Mucosa of gallbladder (tissue), 1 donor: Measurements from ENCODE around the gene RCBTB2. TPM values are rescaled to one million over a fixed set of nuclear protein-coding genes. Genes with fewer than 3 reads are reported as not detected.
"Not testable (repeated sequence)": the region's sequence is repeated elsewhere in the genome, so short reads cannot be mapped to it uniquely, and the experiment has no call there.

Experiments
- DNase-seq: peaks from one replicate; pipeline ENCODE4 v3.0.0-alpha.2; 2020; ENCODE audit warnings: low spot score
- total RNA-seq: library from RNA; stranded (reverse); gene quantifications from one replicate; pipeline ENCODE4 v1.2.1, GENCODE V29; 2021
- donor health status: DM: no; HTN: no; CAD: no.

The RCBTB2 gene
- 18.3 TPM for total RNA-seq

DNA sequence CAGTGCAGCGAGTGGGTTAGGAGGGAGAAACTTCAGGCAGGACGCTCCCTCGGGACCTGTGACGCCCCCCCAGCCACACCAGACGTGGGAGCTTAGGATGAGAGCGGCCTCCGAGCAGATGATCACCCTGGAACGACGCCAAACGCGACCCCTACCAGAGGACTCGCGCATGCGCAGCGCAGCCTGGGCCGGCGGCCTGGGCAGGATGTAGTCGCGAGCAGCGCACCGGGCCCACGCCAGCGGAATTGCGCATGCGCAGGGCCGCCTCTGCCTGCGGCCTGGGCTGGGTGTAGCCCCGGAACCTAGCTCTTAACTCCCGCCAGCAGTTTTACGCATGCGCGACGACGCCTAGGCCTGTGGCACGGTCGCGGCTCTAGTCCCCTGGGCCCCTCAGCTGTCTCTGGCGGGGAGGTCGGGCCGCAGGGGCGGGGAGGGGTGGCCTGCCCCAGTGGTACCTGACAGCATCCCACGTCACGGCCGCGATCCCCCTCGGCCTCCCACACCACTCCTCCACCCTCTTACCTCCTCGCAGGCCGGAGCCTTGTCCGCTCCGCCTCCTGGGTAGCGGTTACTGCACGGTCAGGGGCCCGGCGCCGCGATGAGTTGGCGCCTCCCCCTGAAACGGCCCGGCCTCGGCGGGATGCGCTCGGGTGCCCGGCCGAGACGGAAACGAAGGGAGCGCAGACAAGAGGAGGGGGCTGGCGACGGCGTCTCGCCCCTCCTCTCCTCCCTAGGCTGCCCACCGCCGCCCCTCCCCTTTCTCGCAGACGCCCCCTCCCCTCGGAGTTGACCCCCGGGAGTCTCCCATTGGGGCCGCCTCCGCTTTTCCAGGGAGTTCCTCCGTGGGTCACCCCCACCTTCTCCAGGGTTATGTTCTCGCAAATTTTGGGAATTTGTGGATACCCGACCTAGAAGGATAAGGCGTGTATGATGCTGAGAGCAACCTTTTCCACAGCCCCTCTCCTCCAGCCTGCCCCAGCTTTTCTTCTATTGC, at the start of gene RCBTB2:
Gene RCBTB2, minus strand, starts transcription at position 575 of the 994 bp plus-strand sequence. CDS start 11,141 bp downstream, outside the sequence.
- DNase-seq = peak; percentile 99

DNA sequence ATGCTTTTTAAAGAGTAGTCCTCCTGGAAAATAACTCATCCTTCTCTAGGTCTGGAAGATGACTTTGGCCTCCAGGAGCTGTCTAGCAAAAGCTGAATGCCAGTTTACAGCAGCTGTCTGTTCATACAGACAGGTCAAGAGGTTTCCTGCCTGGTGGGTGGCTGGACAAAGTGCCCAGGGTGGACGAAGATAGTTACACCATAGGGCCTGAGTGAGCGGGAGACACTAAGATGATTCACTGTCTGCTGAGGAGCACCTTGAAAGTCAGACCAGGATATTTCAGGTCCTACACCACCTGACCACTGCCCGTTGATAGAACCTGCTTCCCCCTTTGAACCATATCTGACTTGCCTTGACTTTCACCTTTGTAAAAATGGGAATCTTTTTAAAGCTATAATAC, 49.2 kb upstream of the RCBTB2 start:
- no peak for DNase-seq

DNA sequence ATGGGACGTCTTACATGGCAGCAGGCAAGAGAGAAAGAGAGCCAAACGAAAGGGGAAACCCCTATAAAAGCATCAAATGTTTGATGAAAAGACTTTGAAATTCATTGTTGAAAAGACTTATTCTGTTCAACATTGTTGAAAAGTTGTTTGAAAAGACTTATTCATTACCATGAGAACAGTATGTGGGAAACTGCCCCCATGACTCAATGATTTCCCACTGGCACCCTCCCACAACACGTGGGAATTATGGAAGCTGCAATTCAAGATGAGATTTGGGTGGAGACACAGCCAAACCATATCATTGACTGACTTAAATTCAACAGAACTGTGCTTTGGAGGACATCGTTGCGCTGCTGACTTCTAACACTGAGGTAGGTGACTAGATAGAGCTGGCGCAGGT, 48.0 kb upstream of the RCBTB2 start:
- no peak for DNase-seq

DNA sequence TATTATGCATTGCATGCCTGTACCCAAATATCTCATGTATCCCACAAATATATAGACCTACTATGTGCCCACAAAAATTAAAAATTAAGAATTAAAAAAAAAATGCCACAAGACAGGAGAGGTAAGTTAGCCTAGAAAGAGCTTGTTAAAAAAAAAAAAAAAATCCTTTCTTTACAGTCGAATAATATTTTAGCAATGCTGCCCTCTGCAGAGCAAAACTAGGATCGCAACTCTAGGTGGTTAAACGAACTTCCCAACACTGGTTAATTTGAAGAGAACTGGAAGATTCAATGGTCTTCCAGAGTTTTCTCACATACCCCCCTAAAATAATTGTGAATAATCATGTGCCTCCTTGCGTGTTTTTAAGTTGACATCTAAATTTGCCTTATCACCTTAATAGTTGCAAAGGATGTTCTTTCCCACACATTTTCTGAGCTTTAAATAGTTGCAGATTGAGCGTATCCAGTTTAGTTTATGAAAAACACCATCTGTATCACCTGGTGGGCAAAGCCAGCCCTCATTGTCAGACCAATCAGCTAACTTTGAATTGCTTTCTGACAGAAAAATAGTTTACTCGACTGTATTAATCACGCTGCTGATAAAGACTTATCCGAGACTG, 47.4 kb upstream of the RCBTB2 start:
- peak; percentile 88 for DNase-seq

DNA sequence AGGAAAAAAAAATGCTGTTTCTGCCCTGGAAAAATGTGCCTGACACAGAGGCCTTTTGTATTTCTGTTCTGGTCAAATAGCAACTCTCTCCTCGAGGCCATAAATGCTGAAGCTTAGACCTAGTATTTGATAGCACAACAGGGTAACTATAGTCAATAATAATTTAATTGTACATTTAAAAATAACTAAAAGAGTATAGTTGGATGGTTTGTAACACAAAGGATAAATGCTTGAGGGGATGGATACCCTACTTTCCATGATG, 47.0 kb upstream of the RCBTB2 start:
- not testable (repeated sequence) for DNase-seq

DNA sequence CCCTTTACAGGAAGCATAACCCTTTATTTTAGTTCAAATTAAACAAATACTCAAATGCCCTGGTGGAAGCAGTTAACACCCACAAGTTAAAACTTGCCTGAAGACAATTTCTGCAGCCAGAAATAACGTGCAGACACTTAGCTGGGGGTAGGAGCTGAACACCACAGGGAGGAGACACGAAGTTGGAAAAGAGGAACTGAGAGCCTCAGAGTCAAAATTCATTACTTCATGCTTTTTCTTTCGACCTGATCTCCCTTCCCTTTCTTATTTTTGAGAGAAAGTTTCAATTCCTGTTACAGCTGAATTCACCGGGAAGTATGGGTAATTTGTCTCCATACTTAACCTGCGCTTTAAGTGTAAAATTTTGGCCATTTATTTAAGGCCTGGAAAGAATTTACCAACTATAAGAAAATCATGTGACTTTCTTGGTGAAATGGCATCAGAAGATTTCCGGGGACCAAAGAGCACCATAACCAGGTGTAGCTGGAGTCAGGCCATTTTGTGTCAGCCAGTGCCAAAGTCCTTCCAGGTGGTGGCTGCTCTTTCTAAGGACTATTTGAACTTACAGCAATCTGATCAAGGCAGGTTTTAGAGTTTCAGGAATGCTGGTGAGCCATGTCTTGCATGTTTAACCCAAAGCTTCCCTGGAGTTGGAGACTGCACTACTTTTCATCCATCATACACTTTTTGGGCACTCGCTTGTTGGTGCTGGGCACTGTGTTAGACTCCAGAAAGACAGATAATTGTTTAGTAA, 46.5 kb upstream of the RCBTB2 start:
- no peak for DNase-seq

DNA sequence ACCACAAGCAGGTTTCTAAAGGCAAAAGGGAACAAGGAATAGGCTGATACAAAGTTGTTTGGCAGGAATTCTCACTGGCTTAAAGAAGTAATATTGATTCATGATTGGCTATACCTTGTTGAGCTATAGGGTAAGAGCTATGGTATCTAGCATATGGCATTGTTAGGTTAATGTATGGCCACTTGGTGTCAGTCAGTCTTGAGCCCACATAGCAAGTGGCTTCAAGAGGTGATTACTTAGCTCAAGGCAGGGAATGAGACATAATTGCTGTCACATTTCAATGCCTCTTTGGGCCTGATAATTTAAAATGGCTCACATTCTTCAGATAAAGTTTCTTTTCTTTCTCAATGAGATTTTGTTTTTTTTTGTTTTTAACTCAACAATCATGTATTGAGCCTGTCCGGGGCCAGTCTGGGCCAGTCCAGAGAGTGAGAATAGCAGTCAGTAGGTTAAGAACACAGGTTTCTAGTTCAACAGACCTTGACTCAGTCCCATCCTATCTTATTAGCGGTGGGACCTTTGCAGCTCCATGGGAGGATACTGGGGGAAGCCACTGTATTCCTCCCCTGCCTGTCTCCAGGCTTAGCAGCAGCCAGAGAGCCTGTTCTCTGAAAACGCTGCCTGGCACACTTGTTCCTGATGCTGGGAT, 45.8 kb upstream of the RCBTB2 start:
- no peak for DNase-seq

DNA sequence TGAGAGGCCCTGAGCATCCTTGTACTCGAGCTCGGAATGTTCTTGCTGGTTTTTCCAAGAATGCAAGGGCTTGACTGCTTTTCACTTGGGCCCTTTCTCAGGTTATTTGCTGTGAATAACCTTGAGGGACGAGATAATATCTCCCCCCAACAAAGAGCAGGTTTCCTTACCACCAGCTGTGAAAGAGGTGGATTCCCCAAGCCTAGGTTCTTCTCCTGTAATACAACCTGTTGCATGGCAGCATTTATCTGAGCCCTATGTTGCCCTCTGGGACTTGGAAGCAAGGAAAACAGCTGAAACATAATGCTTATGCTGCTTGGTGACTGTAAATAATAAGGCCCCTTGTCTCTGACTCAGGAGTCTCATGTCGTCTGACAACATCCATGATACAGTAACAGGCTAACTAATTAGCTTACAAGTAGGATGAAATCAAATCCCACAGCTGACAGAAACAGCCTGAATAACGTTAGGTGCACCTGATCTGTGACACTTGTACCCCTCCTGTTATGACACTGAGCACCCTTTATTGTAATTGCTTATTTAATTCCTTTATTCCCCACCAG, 43.6 kb upstream of the RCBTB2 start:
- DNase-seq = no peak

DNA sequence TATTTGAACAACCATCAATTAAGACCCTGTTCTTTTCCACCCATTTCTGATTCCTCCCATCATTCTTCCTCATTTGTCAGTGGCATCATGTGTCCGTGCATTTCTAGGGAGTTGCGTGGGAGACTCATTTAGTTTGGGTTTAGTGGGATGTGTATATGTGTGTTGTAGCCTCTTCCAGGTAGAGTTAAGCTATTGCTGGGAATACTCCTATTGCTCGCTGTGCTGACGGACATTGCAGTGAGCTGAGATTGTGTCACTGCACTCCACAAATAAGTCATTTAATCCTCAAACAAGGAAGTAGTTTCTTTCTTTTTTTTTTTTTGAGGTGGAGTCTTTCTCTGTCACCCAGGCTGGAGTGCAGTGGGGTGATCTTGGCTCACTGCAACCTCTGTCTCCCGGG, 42.2 kb upstream of the RCBTB2 start:
- no peak for DNase-seq

DNA sequence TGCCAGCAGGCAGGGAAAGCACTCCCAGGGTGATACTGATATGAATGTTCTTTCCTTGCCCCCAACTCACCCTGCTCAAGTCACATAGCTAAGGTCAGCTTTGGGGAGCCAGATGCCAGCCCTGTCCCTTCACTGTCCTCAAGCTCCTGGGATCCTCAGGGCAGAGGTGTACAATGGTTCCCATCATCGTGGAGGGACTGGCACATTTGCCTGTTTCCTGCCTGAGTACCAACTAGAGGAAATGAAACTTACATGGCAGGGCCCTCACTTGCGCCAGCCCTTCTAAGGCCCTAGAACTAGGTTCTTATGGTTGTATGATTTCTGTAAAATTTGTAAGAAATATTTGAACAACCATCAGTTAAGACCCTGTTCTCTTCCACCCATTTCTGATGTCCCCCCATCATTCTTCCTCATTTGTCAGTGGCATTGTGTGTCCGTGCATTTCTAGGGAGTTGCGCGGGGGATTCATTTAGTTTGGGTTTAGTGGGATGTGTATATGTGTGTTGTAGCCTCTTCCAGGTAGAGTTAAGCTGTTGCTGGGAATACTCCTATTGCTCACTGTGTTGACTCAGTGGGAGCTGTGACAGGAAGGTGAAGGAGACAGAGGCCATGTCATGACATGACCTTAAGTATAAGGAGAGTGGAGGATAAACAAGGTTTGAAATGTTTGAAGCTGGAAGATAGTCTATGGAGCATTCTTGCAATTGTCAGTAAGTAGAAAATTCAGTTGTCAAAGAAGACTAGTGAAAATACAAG, 41.3 kb upstream of the RCBTB2 start:
- peak; percentile 8 for DNase-seq

DNA sequence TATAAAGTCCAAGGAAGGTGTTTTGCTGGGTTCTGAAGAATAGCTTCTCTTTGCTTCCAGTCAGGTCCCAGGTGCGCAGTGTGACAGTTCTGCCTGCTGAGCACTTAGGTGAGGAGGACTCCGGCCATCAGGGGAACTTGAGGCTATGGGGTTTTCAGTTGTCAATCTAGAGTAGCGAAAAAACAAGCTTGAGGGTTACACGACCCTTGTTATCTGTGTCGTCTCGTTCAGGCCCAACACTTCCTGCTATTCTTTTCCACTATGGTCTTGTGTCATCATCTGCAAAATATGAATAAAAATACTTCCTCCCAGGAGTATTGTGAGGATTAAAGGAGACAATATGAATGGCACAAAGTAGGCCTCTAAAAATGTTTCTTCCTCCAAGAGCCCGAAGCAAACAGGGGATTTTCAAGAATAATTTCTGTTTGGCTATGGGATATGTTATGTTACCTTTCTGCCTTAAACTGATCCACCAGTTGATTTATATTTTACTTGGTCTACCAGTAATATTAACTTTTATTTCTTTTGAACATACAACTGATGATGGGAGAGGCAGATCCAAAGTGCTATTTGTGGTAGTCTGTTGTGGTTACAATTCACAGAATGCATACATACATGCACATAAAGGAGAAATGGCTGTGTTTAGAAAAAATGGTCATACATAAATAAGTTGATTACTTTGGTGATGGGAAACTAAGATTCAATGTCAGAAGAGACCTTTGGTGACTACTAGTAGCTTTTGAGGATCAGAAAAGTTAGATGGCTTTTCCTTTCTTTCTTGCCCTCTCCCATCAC, 40.5 kb upstream of the RCBTB2 start:
- no peak for DNase-seq

DNA sequence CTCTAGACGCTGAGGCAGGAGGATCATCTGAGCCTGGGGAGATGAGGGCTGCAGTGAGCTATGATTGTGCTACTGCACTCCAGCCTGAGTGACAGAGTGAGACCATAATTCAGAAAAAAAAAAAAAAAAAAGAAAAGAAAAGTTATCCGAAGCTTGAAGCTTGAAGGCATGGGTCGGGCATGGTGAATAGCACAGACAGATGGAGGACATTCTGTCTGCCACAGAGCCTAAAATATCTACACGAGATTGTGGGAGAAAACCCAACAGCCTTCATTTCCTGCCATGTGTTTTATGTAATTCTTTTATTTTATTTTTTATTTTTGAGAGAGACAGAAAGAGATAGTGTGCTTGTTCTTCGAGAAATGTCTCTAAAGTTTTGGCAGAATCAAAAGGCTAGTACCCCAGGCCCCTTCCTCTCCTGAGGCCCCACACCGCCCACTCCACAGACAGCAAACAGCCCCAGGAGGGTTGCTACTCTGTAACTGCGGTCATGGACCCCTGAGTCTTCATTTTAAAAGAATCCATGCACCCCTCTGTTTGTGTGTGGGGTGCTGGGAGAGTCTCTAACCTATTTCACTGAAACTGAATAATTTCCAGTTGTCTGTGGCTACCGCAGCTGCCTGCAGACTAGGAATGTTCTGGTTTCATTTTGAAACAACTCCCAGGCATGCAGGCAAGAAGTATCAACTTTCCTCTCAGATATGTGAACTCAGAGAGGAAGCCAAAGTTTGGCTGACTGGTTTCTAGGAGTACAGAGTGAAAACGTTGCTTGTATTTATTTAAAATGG, 38.4 kb upstream of the RCBTB2 start:
- peak; percentile 40 for DNase-seq

DNA sequence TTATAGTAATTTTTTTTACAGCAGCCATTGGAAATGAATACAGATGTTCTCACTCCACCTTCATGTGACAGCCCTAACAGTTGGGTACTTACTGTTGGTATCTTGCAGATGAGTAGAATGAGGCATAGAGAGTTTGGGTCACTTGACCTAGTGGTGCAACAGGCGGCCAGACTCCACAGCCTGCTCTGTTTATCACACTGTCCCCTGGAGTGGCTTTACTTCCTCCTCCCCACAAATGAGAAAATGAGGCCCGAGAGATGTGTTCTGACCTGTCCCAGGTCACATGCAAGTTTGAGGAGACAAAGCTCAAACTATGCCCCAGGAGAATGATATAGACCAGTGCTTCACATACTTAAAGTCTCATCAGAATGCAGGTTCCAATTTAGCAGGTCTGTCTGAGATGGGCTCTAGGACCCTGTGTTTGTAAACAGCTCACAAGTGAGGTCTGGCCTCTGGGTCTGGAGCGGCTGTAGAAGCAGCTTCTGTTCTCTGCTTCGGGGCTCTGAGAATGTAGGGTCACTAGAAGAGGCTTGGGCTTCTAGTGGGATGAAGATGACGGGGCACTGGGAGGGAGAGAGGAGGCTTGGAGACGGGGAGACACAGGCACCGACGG, 37.4 kb upstream of the RCBTB2 start:
- DNase-seq = no peak

DNA sequence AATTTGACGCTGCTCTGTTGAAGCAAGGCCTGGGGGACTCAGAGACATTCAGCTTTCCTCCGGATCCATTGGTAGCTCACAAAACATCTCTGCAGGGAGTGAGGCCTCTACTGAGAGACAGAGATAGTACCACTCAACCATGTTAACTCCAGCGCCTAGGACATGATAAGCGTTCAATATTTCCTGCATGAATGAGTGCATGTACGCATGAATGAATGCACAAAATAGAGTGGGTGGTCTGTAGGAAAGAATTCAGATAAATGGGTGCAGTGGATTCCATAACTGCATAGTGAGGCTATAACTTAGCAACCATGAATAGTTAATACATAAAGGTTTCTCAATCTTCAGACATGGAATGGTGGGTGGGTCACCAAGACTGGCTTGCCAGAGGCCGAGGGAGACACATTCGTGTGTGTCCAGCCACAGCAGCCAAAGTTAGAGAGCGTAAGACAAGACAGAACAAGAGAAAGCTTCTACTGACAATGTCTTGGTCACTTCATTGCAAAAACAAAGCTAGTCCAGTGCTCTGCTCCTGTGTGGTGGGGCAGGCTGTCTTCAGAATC, 36.3 kb upstream of the RCBTB2 start:
- DNase-seq = no peak

DNA sequence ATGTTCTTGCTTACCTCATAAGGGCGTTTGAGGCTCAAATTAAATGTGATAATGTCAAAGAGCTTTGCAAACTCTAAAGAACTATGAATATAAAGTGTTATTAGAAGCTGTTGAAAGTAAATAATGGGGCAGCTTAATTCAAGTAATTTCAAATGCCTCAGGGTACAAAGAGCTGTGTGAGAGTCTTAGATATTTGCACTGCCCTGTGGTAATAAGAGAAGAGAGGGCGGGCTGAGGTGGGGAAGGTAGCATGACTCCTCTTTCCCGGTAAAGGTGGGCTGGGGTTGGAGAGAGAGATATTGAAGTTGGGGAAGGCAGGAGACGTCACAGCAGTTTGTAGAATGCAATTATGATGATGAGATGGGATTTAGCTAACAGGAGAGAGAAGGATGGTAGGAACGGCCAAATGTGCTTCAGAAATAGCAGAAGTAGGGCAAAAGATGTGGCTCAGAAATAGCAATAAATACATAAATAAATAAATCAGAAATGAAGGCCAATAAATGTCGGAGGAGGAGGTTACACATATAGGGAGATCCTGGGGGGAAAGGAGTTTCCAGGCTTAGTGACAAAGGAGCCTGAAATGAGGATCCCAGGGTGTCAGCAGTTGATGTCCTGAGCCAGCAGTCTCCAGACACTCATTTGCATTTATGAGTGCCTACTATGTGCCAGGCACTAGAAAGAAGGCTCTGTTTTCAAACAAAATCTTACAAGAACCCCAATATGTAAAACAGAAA, 35.7 kb upstream of the RCBTB2 start:
- no peak for DNase-seq

DNA sequence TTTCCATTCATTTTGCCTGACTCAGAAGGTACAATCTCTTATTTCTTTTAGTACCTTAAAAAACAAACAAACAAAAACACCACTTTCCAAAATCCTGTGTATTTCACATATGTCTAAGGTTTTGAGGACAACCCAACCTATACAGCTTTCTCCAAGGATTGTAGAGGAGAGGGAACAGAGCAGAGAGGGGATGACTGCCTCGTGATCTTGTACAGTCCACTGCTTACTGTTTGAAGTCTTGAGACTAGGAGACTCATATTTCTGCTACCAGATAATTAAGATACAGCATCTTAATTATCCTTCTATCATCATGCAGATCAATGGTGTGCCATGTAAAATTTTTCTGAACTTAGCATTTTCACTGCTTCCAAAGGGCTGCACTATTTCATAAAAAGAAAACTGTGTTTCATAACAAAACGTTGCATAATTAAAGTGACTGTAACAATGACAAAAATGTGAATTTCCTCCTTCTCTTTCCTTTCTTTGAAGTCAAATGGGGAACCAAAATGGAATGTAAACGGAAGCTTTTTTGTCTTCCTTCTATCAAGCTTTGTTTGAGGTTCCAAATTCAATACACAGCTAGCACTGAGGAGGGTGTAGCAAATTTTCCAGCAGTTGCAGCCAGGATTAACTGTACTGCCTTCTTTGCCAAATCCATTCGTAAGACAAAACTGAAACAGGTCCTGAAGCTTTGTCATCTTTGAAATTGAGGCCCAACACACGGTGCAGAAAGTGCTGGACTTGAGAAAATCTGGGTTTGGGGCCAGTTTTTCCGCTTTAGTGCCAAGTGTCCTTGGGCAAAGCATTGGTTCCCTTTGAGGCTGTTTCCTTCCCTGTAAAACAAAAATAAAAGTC, 34.9 kb upstream of the RCBTB2 start:
- no peak for DNase-seq

DNA sequence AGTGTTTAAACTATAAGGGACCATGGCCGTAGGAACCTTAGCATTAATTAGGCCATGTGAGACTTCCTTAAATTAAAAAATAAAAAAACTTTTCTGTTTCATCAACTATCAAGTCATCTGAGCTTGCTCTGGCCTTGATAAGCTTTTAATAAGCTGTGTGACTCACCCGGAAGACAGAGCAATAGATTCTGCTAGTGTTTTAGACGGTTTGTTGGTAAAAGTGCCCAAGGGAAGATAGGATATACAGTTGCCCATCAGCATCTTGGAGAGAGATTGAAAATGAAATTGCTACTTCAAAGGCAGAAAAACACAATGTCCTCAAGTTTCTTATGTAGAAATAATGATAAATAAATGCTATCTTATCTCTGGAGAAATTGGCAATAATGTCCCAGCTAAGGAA, 31.2 kb upstream of the RCBTB2 start:
- DNase-seq = no peak
